Measurements from ENCODE around the gene ZNF326. TPM values are rescaled to one million over a fixed set of nuclear protein-coding genes. Genes with fewer than 3 reads are reported as not detected.

Gene ZNF326
- total RNA-seq, 1 experiment from 2014 or later = 28.9 TPM

- no peak for DNase-seq (ENCODE audit: unreplicated experiment)
- Mint-ChIP-seq H3K27ac (ENCODE audit: low read depth, unreplicated experiment) (no peak overlapping the region), H3K36me3 (ENCODE audit: insufficient read depth, unreplicated experiment) (peaks cover 35% of the 10 kb centered on the region), H3K4me1 (ENCODE audit: insufficient read depth, unreplicated experiment) (peaks cover 49% of the 10 kb centered on the region), H3K4me3 (ENCODE audit: unreplicated experiment) (no peak overlapping the region), H3K9me3 (ENCODE audit: unreplicated experiment) (no peaks in the 10 kb centered on the region), H3K27me3 (ENCODE audit: insufficient read depth, unreplicated experiment) (no peaks in the 10 kb centered on the region)
- ChIA-PET CTCF (no interaction called here), POLR2A (no interaction called here)
- no TSS peak for BruUV-seq (replicated peaks)
- intact Hi-C loops (cut with micrococcal nuclease) = loop anchor here (5.0 kb wide), 1 partner anchor 177 kb away; the partner anchor contains the start of gene LRRC8D
- no peak for TF ChIP-seq CTCF (IDR thresholded peaks at IDR 0.05; ENCODE audit: unreplicated experiment)
Measured at GRCh38 chr1:89999208-89999607, 4.3 kb downstream of the ZNF326 start.

- no peak overlapping the region for H3K27ac Mint-ChIP-seq (ENCODE audit: low read depth, unreplicated experiment)
- no peak overlapping the region for H3K4me3 Mint-ChIP-seq (ENCODE audit: unreplicated experiment)
- POLR2A ChIA-PET = no interaction called here
- no peak for DNase-seq (ENCODE audit: unreplicated experiment)
- peaks cover 49% of the 10 kb centered on the region for H3K4me1 Mint-ChIP-seq (ENCODE audit: insufficient read depth, unreplicated experiment)
- BruUV-seq (replicated peaks) = no TSS peak
- no peak for TF ChIP-seq CTCF (IDR thresholded peaks at IDR 0.05; ENCODE audit: unreplicated experiment)
- intact Hi-C loops (cut with micrococcal nuclease) = loop anchor here (5.0 kb wide), 1 partner anchor 177 kb away; the partner anchor contains the start of gene LRRC8D
- CTCF ChIA-PET = no interaction called here
- no peaks in the 10 kb centered on the region for H3K27me3 Mint-ChIP-seq (ENCODE audit: insufficient read depth, unreplicated experiment)
- no peaks in the 10 kb centered on the region for H3K9me3 Mint-ChIP-seq (ENCODE audit: unreplicated experiment)
- peaks cover 36% of the 10 kb centered on the region for H3K36me3 Mint-ChIP-seq (ENCODE audit: insufficient read depth, unreplicated experiment)
Measured at GRCh38 chr1:89999628-90000027, 4.7 kb downstream of the ZNF326 start.

GRCh38 chr1:90000934-90001676, 6.2 kb downstream of the ZNF326 start:
- ChIA-PET POLR2A (interaction anchor here (0.6 kb wide), 1 partner anchor 121 kb away, joined by 3 read pairs; no protein-coding TSS in a partner anchor), CTCF (interaction anchor here (0.7 kb wide), 1 partner anchor 14 kb away, joined by 3 read pairs; no protein-coding TSS in a partner anchor)
- Mint-ChIP-seq H3K4me1 (ENCODE audit: insufficient read depth, unreplicated experiment) (peaks cover 49% of the 10 kb centered on the region), H3K9me3 (ENCODE audit: unreplicated experiment) (no peaks in the 10 kb centered on the region), H3K27me3 (ENCODE audit: insufficient read depth, unreplicated experiment) (no peaks in the 10 kb centered on the region), H3K4me3 (ENCODE audit: unreplicated experiment) (no peak overlapping the region), H3K27ac (ENCODE audit: low read depth, unreplicated experiment) (peak overlapping the region; percentile 4), H3K36me3 (ENCODE audit: insufficient read depth, unreplicated experiment) (peaks cover 46% of the 10 kb centered on the region)
- no peak for DNase-seq (ENCODE audit: unreplicated experiment)
- intact Hi-C loops (cut with micrococcal nuclease) = no loop called here
- TF ChIP-seq CTCF (IDR thresholded peaks at IDR 0.05; ENCODE audit: unreplicated experiment) = no peak
- no TSS peak for BruUV-seq (replicated peaks)

- Mint-ChIP-seq H3K36me3 (ENCODE audit: insufficient read depth, unreplicated experiment) (peaks cover 80% of the 10 kb centered on the region), H3K27me3 (ENCODE audit: insufficient read depth, unreplicated experiment) (no peaks in the 10 kb centered on the region), H3K9me3 (ENCODE audit: unreplicated experiment) (no peaks in the 10 kb centered on the region), H3K4me1 (ENCODE audit: insufficient read depth, unreplicated experiment) (peaks cover 5% of the 10 kb centered on the region), H3K4me3 (ENCODE audit: unreplicated experiment) (no peak overlapping the region), H3K27ac (ENCODE audit: low read depth, unreplicated experiment) (no peak overlapping the region)
- intact Hi-C loops (cut with micrococcal nuclease) = no loop called here
- POLR2A ChIA-PET = interaction anchor here (1.2 kb wide), 2 partner anchors 9 to 12 kb away, joined by 3 to 6 read pairs; no protein-coding TSS in a partner anchor
- no peak for DNase-seq (ENCODE audit: unreplicated experiment)
- TF ChIP-seq CTCF (IDR thresholded peaks at IDR 0.05; ENCODE audit: unreplicated experiment) = no peak
- CTCF ChIA-PET = interaction anchor here (0.8 kb wide), 1 partner anchor 379 kb away, joined by 3 read pairs; no protein-coding TSS in a partner anchor
- no TSS peak for BruUV-seq (replicated peaks)
Measured at GRCh38 chr1:90007979-90008404, 13.1 kb downstream of the ZNF326 start.
